Liver (tissue), 9 donors: ENCODE measurements around the gene FAM219A. TPM values are rescaled to one million over a fixed set of nuclear protein-coding genes. Genes with fewer than 3 reads are reported as not detected.

Source experiments
- DNase-seq: peaks from one replicate; pipeline ENCODE4 v3.0.0-alpha.2; 2017; ENCODE audit warnings: low spot score
- H3K27ac ChIP-seq, 2 donors: one replicate each; pipeline ENCODE4 v1.7.0; 2013; ENCODE audit warnings: inconsistent platforms in 2 of 2, low read length in 2 of 2, control low read depth in 1 of 2, low read depth in 1 of 2, mild to moderate bottlenecking in 1 of 2
- H3K27me3 ChIP-seq, 4 donors: one replicate each; pipeline versions ENCODE4 v1.6.1 to v1.7.0; 2013; ENCODE audit warnings: low read length in 3 of 4, inconsistent platforms in 1 of 4, mild to moderate bottlenecking in 1 of 4, moderate library complexity in 1 of 4; ENCODE audit not compliant: control insufficient read depth in 4 of 4, insufficient read depth in 4 of 4
- H3K36me3 ChIP-seq, 4 donors: one replicate each; pipeline versions ENCODE4 v1.6.1 to v1.7.0; 2013; ENCODE audit warnings: low read length in 3 of 4, mild to moderate bottlenecking in 3 of 4, low read depth in 1 of 4, moderate library complexity in 1 of 4; ENCODE audit not compliant: control insufficient read depth in 4 of 4, insufficient read depth in 3 of 4
- H3K4me1 ChIP-seq, 4 donors: one replicate each; pipeline versions ENCODE4 v1.6.1 to v1.7.0; 2013; ENCODE audit warnings: low read length in 3 of 4, mild to moderate bottlenecking in 3 of 4, moderate library complexity in 1 of 4; ENCODE audit not compliant: control insufficient read depth in 4 of 4, insufficient read depth in 4 of 4
- H3K4me3 ChIP-seq, 3 donors: one replicate each; pipeline versions ENCODE4 v1.6.1 to v1.7.0; 2013; ENCODE audit warnings: low read length in 3 of 3, control low read depth in 1 of 3, low read depth in 1 of 3, mild to moderate bottlenecking in 1 of 3
- H3K9ac ChIP-seq, 2 donors: one replicate each; pipeline ENCODE4 v1.7.0; 2013; ENCODE audit warnings: low read length in 2 of 2, mild to moderate bottlenecking in 2 of 2, moderate library complexity in 2 of 2, control low read depth in 1 of 2, low read depth in 1 of 2
- H3K9me3 ChIP-seq, 4 donors: one replicate each; pipeline versions ENCODE4 v1.6.1 to v1.7.0; 2013; ENCODE audit warnings: low read length in 3 of 4; ENCODE audit not compliant: control insufficient read depth in 4 of 4
- ATF3 ChIP-seq: IDR thresholded peaks from 2 replicates; pipeline ENCODE4 v1.6.1; 2016; ENCODE audit warnings: antibody characterized with exemption
- CTCF ChIP-seq: fragments of 150-350 bp; IDR thresholded peaks from 2 replicates; pipeline ENCODE4 v1.5.1; 2017; ENCODE audit warnings: improper control_type of control experiment, low read depth, low read length; ENCODE audit not compliant: missing input control
- EGR1 ChIP-seq, 2 donors: IDR thresholded peaks; 2 replicates each; pipeline ENCODE4 v1.6.1; 2016 to 2018; ENCODE audit warnings: antibody characterized with exemption in 2 of 2, low read depth in 2 of 2
- FOXA1 ChIP-seq: IDR thresholded peaks from 2 replicates; pipeline ENCODE4 v1.6.1; 2016; ENCODE audit warnings: antibody characterized with exemption
- FOXA2 ChIP-seq: IDR thresholded peaks from 2 replicates; pipeline ENCODE4 v1.6.1; 2016; ENCODE audit warnings: antibody characterized with exemption
- GABPA ChIP-seq, 2 donors: IDR thresholded peaks in 1 of 2; conservative IDR thresholded peaks in 1 of 2; 2 replicates each; pipeline ENCODE4 v1.6.1; 2016; ENCODE audit warnings: antibody characterized with exemption in 2 of 2, mild to moderate bottlenecking in 1 of 2, moderate library complexity in 1 of 2
- HNF4A ChIP-seq, 2 donors: conservative IDR thresholded peaks; 2 replicates each; pipeline ENCODE4 v1.6.1; 2016; ENCODE audit warnings: antibody characterized with exemption in 2 of 2, mild to moderate bottlenecking in 2 of 2
- HNF4G ChIP-seq: IDR thresholded peaks from 2 replicates; pipeline ENCODE4 v1.6.1; 2016; ENCODE audit warnings: antibody characterized with exemption
- JUND ChIP-seq, 2 donors: IDR thresholded peaks; 2 replicates each; pipeline ENCODE4 v1.6.1; 2016; ENCODE audit warnings: antibody characterized with exemption in 2 of 2
- MAX ChIP-seq: IDR thresholded peaks from 2 replicates; pipeline ENCODE4 v1.6.1; 2016; ENCODE audit warnings: antibody characterized with exemption
- NR2F2 ChIP-seq: IDR thresholded peaks from 2 replicates; pipeline ENCODE4 v1.6.1; 2016; ENCODE audit warnings: antibody characterized with exemption
- RAD21 ChIP-seq, 2 donors: IDR thresholded peaks; 2 replicates each; pipeline ENCODE4 v1.6.1; 2016; ENCODE audit warnings: antibody characterized with exemption in 2 of 2, mild to moderate bottlenecking in 2 of 2
- REST ChIP-seq: IDR thresholded peaks from 2 replicates; pipeline ENCODE4 v1.6.1; 2016; ENCODE audit warnings: antibody characterized with exemption, mild to moderate bottlenecking
- RXRA ChIP-seq, 2 donors: IDR thresholded peaks; 2 replicates each; pipeline ENCODE4 v1.6.1; 2017 to 2018; ENCODE audit warnings: antibody characterized with exemption in 2 of 2, mild to moderate bottlenecking in 1 of 2
- SP1 ChIP-seq: IDR thresholded peaks from 2 replicates; pipeline ENCODE4 v1.6.1; 2018; ENCODE audit warnings: antibody characterized with exemption, mild to moderate bottlenecking
- TAF1 ChIP-seq: conservative IDR thresholded peaks from 2 replicates; pipeline ENCODE4 v1.6.1; 2016; ENCODE audit warnings: antibody characterized with exemption, mild to moderate bottlenecking
- YY1 ChIP-seq: IDR thresholded peaks from 2 replicates; pipeline ENCODE4 v1.6.1; 2016; ENCODE audit warnings: antibody characterized with exemption, mild to moderate bottlenecking
- ZBTB33 ChIP-seq: IDR thresholded peaks from 2 replicates; pipeline ENCODE4 v1.6.1; 2016; ENCODE audit warnings: antibody characterized with exemption
- WGBS: extraction: QIAGEN DNeasy Blood & Tissue Kit; methylation state at CpG from one replicate; pipeline ENCODE4 v1.1.7; 2013; 5-methylcytosine and 5-hydroxymethylcytosine counted together
- polyA plus RNA-seq, 2 donors: library from polyadenylated mRNA; stranded (reverse) in 1 of 2; unstranded in 1 of 2; fragments of 200-250 nt in 1 of 2; fragments of >200 nt in 1 of 2; fragmentation: Nextera tagmentation in 1 of 2; extraction: Ambion mirVana in 1 of 2; gene quantifications; one replicate each; pipeline versions ENCODE4 v1.2.1 to v1.2.3, GENCODE V29; 2013 to 2015
- total RNA-seq, 2 donors: library from RNA; depleted of rRNA; stranded (reverse); fragments of >200 nt; gene quantifications; one replicate each; pipeline ENCODE4 v1.2.3, GENCODE V29; 2014
- donor health status: healthy.
- donor health status: healthy.
- donor health status: healthy.
- donor health status: healthy.
- donor health status: healthy.

Gene FAM219A
- total and polyA plus RNA-seq, 4 donors: 1.6 to 3.6 (median 2.4) TPM

GRCh38 chr9:34400686-34401602, 57.4 kb downstream of the FAM219A start:
- DNase-seq: no peak
- Histone ChIP-seq H3K36me3 (peaks cover 0 to 7% (median 6%) of the 10 kb centered on the region in 4 donors), H3K4me1 (peaks cover 0 to 6% (median 5%) of the 10 kb centered on the region in 4 donors), H3K9me3 (no peaks in the 10 kb centered on the region), H3K27ac (no peak overlapping the region), H3K9ac (no peak overlapping the region), H3K4me3 (no peak overlapping the region), H3K27me3 (no peaks in the 10 kb centered on the region)
- 91% methylated on average over 40 of the region's 40 CpGs for WGBS
- TF ChIP-seq FOXA1 (no peak), FOXA2 (no peak), TAF1 (no peak), HNF4G (no peak), SP1 (no peak), HNF4A (conservative IDR thresholded peaks at IDR 0.05) (no peak), REST (no peak), MAX (no peak), GABPA (IDR thresholded peaks at IDR 0.05 in 1 of 2, conservative IDR thresholded peaks at IDR 0.05 in 1 of 2) (no peak), ATF3 (no peak), RXRA (IDR thresholded peaks at IDR 0.05) (no peak), EGR1 (IDR thresholded peaks at IDR 0.05; ENCODE audit: low read depth in 2 of 2) (no peak), ZBTB33 (no peak), CTCF (no peak), NR2F2 (no peak), YY1 (no peak), RAD21 (IDR thresholded peaks at IDR 0.05) (no peak), JUND (IDR thresholded peaks at IDR 0.05) (no peak)
